ENCODE measurements around the gene ZNF554.

Gene ZNF554

GRCh38 chr19:2798158-2798685 is 21.4 kb upstream of the ZNF554 start:
- peaks cover 5% of the 10 kb centered on the region for H3K4me1 Mint-ChIP-seq
- peaks cover 38% of the 10 kb centered on the region for H3K36me3 Mint-ChIP-seq (ENCODE audit: low read depth)
- no peaks in the 10 kb centered on the region for H3K9me3 Mint-ChIP-seq

DNA sequence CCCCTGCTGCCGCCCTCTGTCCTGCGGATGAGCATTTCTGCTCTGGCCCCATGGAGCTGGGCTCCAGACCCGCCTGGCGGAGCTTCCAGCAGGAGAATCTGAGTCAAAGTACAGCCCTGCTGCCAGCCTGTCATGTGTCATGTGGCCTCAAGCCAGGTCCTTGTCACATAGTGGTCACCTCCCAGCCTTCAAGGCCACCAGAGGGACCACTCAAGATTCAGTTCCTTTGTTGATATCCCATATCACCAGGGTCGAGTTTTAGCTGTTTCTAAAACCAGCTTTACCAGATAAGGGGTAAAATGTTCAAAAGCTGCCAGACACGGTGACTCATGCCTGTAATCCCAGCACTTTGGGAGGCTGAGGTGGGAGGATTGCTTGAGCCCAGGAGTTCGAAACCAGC is 20.9 kb upstream of the ZNF554 start:
- no peak for DNase-seq
- H3K4me3 Mint-ChIP-seq = no peak overlapping the region
- no peak overlapping the region for H3K27ac Mint-ChIP-seq
- peaks cover 10% of the 10 kb centered on the region for H3K4me1 Mint-ChIP-seq
- no peaks in the 10 kb centered on the region for H3K9me3 Mint-ChIP-seq
- H3K27me3 Mint-ChIP-seq = no peaks in the 10 kb centered on the region
- no peak for ATAC-seq
- peaks cover 40% of the 10 kb centered on the region for H3K36me3 Mint-ChIP-seq (ENCODE audit: low read depth)

More at GRCh38 chr19:2798158-2798685, 21.4 kb upstream of the ZNF554 start:
- ATAC-seq (no peak), DNase-seq (no peak)
- no peak overlapping the region for H3K27ac Mint-ChIP-seq
- no peaks in the 10 kb centered on the region for H3K27me3 Mint-ChIP-seq
- no peak overlapping the region for H3K4me3 Mint-ChIP-seq

DNA sequence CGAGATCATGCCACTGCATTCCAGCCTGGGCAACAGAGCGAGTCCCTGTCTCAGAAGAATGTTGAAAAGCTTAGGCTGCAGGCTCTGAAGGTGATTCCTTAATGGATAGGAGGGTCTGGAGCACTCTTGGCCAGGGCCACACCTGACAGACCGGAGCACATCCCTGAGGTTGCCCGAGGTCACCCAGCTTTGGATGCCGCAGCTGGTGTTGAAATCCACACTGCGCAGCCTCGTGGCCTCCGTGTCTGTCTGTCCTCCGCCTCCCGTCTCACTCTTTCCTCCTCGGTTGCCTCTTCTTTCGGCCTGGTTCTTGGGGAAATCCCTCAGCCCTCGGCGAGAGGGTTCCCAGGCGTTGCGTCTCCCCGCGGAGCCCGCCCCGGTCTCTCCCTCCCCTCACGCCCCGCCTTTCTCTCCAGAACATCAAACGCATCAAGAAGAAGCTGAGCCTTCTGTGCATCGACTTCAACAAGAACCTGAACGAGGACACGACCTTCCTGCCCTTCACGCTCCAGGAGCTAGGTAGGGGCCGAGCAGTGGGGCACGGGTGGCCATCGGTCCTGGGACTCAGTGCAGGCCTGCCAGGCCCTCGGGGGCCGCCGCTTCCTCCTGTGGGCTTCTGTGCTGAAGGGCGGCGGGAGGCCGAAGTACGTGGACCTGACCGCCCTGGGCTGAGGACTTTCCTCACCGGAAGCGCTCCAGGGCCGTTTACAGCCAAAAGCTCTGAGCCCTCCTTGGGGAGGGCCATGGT is 20.2 kb upstream of the ZNF554 start:
- H3K4me3 Mint-ChIP-seq = no peak overlapping the region
- no peak for ATAC-seq
- no peaks in the 10 kb centered on the region for H3K9me3 Mint-ChIP-seq
- no peak for DNase-seq
- H3K4me1 Mint-ChIP-seq = peaks cover 16% of the 10 kb centered on the region
- H3K27ac Mint-ChIP-seq = no peak overlapping the region
- peaks cover 44% of the 10 kb centered on the region for H3K36me3 Mint-ChIP-seq (ENCODE audit: low read depth)
- no peaks in the 10 kb centered on the region for H3K27me3 Mint-ChIP-seq

- Mint-ChIP-seq H3K4me1 (peaks cover 19% of the 10 kb centered on the region), H3K4me3 (no peak overlapping the region), H3K27ac (no peak overlapping the region), H3K27me3 (no peaks in the 10 kb centered on the region), H3K9me3 (no peaks in the 10 kb centered on the region), H3K36me3 (ENCODE audit: low read depth) (peaks cover 46% of the 10 kb centered on the region)
- no peak for DNase-seq
- no peak for ATAC-seq
These were observed 19.2 kb upstream of the ZNF554 start for GRCh38 chr19:2800506-2800905.

DNA sequence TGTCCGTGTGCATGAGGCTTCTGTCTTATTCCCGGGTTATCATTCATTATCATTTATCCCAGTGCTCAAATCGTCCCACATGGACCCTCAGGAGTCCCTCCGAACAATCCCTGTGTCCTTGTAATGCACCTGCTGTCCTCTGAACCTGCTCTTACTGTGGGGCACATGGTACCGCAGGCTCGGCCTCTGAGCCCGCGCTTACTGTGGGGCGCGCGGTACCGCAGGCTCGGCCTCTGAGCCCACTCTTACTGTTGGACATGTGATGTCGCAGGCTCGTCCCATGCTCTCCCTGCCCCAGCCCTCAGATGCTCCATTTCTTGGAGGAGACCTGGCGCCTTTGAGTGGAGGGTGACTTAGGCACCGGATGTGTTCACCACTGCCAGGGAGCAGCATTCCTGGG is 16.8 kb upstream of the ZNF554 start:
- H3K27me3 Mint-ChIP-seq = no peaks in the 10 kb centered on the region
- H3K4me1 Mint-ChIP-seq = peaks cover 19% of the 10 kb centered on the region
- H3K4me3 Mint-ChIP-seq = no peak overlapping the region
- no peak overlapping the region for H3K27ac Mint-ChIP-seq
- ATAC-seq (no peak), DNase-seq (no peak)
- no peaks in the 10 kb centered on the region for H3K9me3 Mint-ChIP-seq
- peaks cover 32% of the 10 kb centered on the region for H3K36me3 Mint-ChIP-seq (ENCODE audit: low read depth)

- DNase-seq = peak; percentile 12
- no peaks in the 10 kb centered on the region for H3K27me3 Mint-ChIP-seq
These were observed 16.0 kb upstream of the ZNF554 start for GRCh38 chr19:2803486-2804155.

DNA sequence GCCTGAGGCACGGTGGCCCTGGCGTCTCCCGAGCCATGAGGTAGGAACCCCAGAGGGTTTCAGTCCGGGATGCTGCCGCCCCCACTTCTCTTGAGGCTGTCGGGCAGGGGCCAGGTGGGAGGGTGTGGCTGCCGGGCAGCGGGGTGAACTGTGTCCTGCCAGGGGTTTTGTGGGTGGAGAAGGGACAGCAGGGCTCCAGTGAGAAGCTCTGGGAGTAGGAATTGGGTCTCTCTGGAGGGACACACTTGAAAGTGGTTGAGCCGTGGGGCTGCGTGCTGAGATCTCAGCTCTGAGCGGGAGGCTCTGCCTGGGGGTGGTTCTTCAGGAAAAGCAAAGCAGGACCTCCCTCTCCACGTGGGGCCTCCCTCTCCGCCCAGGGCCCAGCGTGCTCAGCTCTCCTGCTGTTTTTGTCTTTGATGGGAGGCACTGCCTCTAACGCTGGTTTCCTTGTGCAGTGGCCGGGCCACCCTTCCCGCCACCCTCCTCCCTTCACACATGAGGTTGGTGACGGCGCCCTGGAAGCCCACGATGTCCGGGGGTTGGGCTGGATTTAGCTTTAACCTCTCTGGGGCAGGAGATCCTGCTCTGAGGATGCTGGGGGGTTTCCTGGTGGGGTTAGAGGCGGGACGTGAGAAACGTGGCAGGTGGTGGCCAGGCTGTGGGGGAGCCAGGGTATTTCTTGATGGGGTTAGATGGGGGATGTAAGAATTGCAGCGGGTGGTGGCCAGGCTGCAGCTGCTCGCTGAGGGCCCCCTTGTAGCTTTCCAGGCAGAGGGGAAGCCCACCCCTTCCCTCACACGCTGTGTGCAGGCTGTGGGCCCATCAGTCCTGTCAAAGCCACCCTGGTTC is 15.3 kb upstream of the ZNF554 start:
- H3K27ac Mint-ChIP-seq = peak overlapping the region; percentile 68
- DNase-seq = no peak
- no peaks in the 10 kb centered on the region for H3K27me3 Mint-ChIP-seq
- no peaks in the 10 kb centered on the region for H3K9me3 Mint-ChIP-seq
- no peak for ATAC-seq
- H3K4me3 Mint-ChIP-seq = no peak overlapping the region
- H3K36me3 Mint-ChIP-seq (ENCODE audit: low read depth) = peaks cover 42% of the 10 kb centered on the region
- H3K4me1 Mint-ChIP-seq = peaks cover 19% of the 10 kb centered on the region

More at GRCh38 chr19:2803486-2804155, 16.0 kb upstream of the ZNF554 start:
- Mint-ChIP-seq H3K36me3 (ENCODE audit: low read depth) (peaks cover 34% of the 10 kb centered on the region), H3K9me3 (no peaks in the 10 kb centered on the region), H3K27ac (peak overlapping the region; percentile 68), H3K4me3 (no peak overlapping the region), H3K4me1 (peaks cover 19% of the 10 kb centered on the region)
- peak; percentile 64 for ATAC-seq

GRCh38 chr19:2805261-2805900 is 14.3 kb upstream of the ZNF554 start:
- Mint-ChIP-seq H3K4me1 (peaks cover 19% of the 10 kb centered on the region), H3K36me3 (ENCODE audit: low read depth) (peaks cover 42% of the 10 kb centered on the region)

DNA sequence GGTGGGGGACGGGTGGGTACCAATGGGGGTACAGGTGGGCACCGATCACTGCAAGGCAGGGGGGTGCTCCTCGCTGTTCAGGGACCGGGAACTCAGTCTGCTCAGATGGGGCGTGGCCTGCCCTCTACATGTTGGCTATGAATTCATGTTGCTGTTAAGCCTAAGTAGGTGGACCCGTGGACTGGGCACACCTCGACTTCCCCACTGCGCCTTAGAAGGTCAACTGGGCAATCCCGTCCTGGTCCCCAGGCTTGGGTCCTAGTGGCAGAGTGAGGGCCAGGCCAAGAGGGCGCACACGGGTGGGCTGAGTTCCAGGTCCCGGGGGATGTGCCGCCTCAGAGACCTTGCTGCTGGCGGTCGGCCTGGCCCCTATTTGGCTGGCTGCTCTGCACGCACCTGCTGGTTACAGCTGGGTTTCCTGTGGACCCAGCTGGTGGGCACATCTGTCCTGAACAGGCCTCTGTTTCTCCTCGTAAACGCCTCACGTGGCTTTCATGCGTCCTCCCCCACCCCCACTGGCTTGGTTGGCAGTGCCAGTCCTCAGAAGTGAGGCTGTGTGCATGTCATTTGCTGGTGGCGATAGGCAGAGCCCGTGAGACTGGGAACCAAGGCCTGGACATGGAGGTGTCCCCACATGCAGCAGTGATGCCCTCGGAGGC is 13.5 kb upstream of the ZNF554 start:
- Mint-ChIP-seq H3K4me3 (no peak overlapping the region), H3K36me3 (ENCODE audit: low read depth) (peaks cover 40% of the 10 kb centered on the region), H3K27me3 (no peaks in the 10 kb centered on the region), H3K4me1 (peaks cover 19% of the 10 kb centered on the region), H3K9me3 (no peaks in the 10 kb centered on the region), H3K27ac (no peak overlapping the region)
- DNase-seq (no peak), ATAC-seq (no peak)

More at GRCh38 chr19:2805261-2805900, 14.3 kb upstream of the ZNF554 start:
- H3K4me3 Mint-ChIP-seq = no peak overlapping the region
- H3K27me3 Mint-ChIP-seq = no peaks in the 10 kb centered on the region
- no peaks in the 10 kb centered on the region for H3K9me3 Mint-ChIP-seq
- DNase-seq (no peak), ATAC-seq (no peak)
- no peak overlapping the region for H3K27ac Mint-ChIP-seq

GRCh38 chr19:2806736-2807378 is 12.8 kb upstream of the ZNF554 start:
- ATAC-seq (no peak), DNase-seq (no peak)
- H3K27me3 Mint-ChIP-seq = no peaks in the 10 kb centered on the region
- peaks cover 19% of the 10 kb centered on the region for H3K4me1 Mint-ChIP-seq
- no peak overlapping the region for H3K4me3 Mint-ChIP-seq
- no peak overlapping the region for H3K27ac Mint-ChIP-seq
- H3K9me3 Mint-ChIP-seq = no peaks in the 10 kb centered on the region
- peaks cover 38% of the 10 kb centered on the region for H3K36me3 Mint-ChIP-seq (ENCODE audit: low read depth)

- Mint-ChIP-seq H3K4me3 (no peak overlapping the region), H3K36me3 (ENCODE audit: low read depth) (peaks cover 38% of the 10 kb centered on the region), H3K27me3 (no peaks in the 10 kb centered on the region), H3K27ac (no peak overlapping the region), H3K4me1 (peaks cover 17% of the 10 kb centered on the region), H3K9me3 (no peaks in the 10 kb centered on the region)
- ATAC-seq = no peak
- no peak for DNase-seq
These were observed 12.1 kb upstream of the ZNF554 start for GRCh38 chr19:2807379-2808128.

DNA sequence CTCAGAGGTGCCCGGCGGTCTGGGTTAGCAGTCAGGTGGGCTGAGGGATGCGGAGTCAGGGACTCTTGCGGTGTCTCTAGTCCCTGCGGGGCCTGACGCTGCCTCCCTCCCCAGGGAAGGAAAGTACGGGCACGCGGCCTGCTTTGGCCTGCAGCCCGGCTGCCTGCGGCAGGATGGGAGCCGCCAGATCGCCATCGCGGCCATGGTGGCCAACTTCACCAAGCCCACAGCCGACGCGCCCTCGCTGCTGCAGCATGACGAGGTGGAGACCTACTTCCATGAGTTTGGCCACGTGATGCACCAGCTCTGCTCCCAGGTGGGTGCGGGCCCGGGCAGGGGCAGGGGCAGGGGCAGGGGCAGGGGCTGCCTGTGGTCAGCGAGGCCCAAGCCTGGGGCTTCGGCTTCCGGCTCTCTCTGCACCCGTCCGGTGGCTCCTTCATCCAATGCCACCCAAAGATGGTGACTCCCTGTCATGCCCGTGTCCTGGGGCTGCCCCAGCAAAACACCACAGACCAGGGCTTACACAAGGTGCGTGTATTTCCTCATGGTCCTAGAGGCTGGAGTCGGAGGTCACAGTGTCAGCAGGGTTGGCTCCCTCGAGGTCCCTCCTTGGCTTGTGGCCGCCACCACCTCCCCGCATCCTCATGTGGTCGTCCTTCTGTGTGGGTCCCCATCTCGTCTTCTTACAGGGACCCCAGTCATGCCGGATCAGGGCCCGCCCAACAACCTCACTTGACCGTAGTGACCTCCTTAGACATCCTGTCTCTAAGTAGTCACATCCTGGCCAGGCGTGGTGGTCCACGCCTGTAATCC is 11.3 kb upstream of the ZNF554 start:
- Mint-ChIP-seq H3K4me1 (peaks cover 12% of the 10 kb centered on the region), H3K27me3 (no peaks in the 10 kb centered on the region), H3K9me3 (no peaks in the 10 kb centered on the region), H3K36me3 (ENCODE audit: low read depth) (peaks cover 31% of the 10 kb centered on the region), H3K27ac (no peak overlapping the region), H3K4me3 (no peak overlapping the region)
- no peak for ATAC-seq
- DNase-seq = no peak

All from activated naive CD8-positive, alpha-beta T cell treated with anti-CD3 and anti-CD28 coated beads, Interleukin-2, amount 50 U/mL, for 24 hours (primary cell).